ENCODE measurements around the gene PPT2.
A peak's percentile ranks its signal among the peaks of the same experiment; 100 is the strongest.

Gene PPT2

GRCh38 chr6:32152769-32153563 lies 975 bp upstream of the PPT2 start:
- no peak for DNase-seq

- DNase-seq = peak; percentile 78 to 83
Observed at GRCh38 chr6:32154514-32155161, 697 bp downstream of the PPT2 start.

- no peak for DNase-seq
Observed at GRCh38 chr6:32156891-32157290, 3.0 kb downstream of the PPT2 start.

GRCh38 chr6:32158052-32158451 lies 4.1 kb downstream of the PPT2 start:
- DNase-seq = no peak

- no peak for DNase-seq
Observed at GRCh38 chr6:32163559-32164258, 9.8 kb downstream of the PPT2 start.

GRCh38 chr6:32164295-32164694 lies 10.4 kb downstream of the PPT2 start, which contains the start of gene EGFL8:
Gene EGFL8, plus strand, starts transcription at chr6:32164595. Its CDS starts 1,571 bp downstream, at chr6:32166166.
- DNase-seq = no peak

GRCh38 chr6:32166411-32167061 lies 12.6 kb downstream of the PPT2 start:
- DNase-seq = no peak

- no peak for DNase-seq
Observed at GRCh38 chr6:32167154-32167760, 13.3 kb downstream of the PPT2 start.

GRCh38 chr6:32167761-32168262 lies 13.9 kb downstream of the PPT2 start:
- DNase-seq = no peak

GRCh38 chr6:32168350-32168749 lies 14.4 kb downstream of the PPT2 start:
- no peak for DNase-seq

- no peak for DNase-seq
Observed at GRCh38 chr6:32168807-32169591, 15.1 kb downstream of the PPT2 start.

- no peak for DNase-seq
Observed at GRCh38 chr6:32170294-32170693, 16.4 kb downstream of the PPT2 start.

- no peak for DNase-seq
Observed at GRCh38 chr6:32171234-32171633, 17.3 kb downstream of the PPT2 start.

- no peak for DNase-seq
Observed at GRCh38 chr6:32173051-32173727, 19.2 kb downstream of the PPT2 start.

GRCh38 chr6:32174416-32174815 lies 20.5 kb downstream of the PPT2 start:
- DNase-seq = no peak

- DNase-seq = no peak
Observed at GRCh38 chr6:32175322-32175710, 21.4 kb downstream of the PPT2 start.

- peak; percentile 94 to 96 for DNase-seq
Observed at GRCh38 chr6:32175711-32176475, 22.0 kb downstream of the PPT2 start, which contains the start of gene AGPAT1. Gene AGPAT1, minus strand, starts transcription at chr6:32176084. Its CDS starts 4,588 bp downstream, at chr6:32171496.

- DNase-seq = no peak
Observed at GRCh38 chr6:32176476-32177182, 22.7 kb downstream of the PPT2 start.

GRCh38 chr6:32177183-32177787 lies 23.3 kb downstream of the PPT2 start:
- DNase-seq = peak; percentile 65 to 78
